ENCODE data around the gene LSS. TPM values are rescaled to one million over a fixed set of nuclear protein-coding genes. Genes with fewer than 3 reads are reported as not detected.

Gene LSS
- total and polyA plus RNA-seq, 5 donors from 2014 or later = 8.8 to 51.6 (median 13.3) TPM

GRCh38 chr21:46160907-46161632 is 67.5 kb downstream of the LSS start:
- H3K27ac ChIP-seq (ENCODE audit: insufficient read depth, low read length, poor library complexity, severe bottlenecking) = no peak overlapping the region
- H3K4me1 ChIP-seq (ENCODE audit: control insufficient read depth, insufficient read depth, low read length, poor library complexity, severe bottlenecking) = no peaks in the 10 kb centered on the region
- peak in 2 of 3 donors; percentile 11 to 29 for DNase-seq
- Mint-ChIP-seq H3K4me1 (peaks cover 0 to 5% (median 0%) of the 10 kb centered on the region in 4 donors), H3K36me3 (no peaks in the 10 kb centered on the region), H3K27ac (no peak overlapping the region), H3K4me3 (no peak overlapping the region), H3K27me3 (peaks cover 12% of the 10 kb centered on the region), H3K9me3 (no peaks in the 10 kb centered on the region)
- no peaks in the 10 kb centered on the region for H3K27me3 ChIP-seq (ENCODE audit: control insufficient read depth, insufficient read depth, low read length)
- ATAC-seq (ENCODE audit: low read depth in 2 of 2) = peak in 1 of 2 donors; percentile 36
- no peaks in the 10 kb centered on the region for H3K9me3 ChIP-seq (ENCODE audit: control insufficient read depth in 2 of 2, low read length in 2 of 2)
- no peak overlapping the region for H3K4me3 ChIP-seq (ENCODE audit: low read depth, low read length)
- H3K36me3 ChIP-seq (ENCODE audit: control insufficient read depth, insufficient read depth, low read length) = no peaks in the 10 kb centered on the region

- no peaks in the 10 kb centered on the region for H3K36me3 Mint-ChIP-seq
- Histone ChIP-seq H3K36me3 (ENCODE audit: control insufficient read depth, insufficient read depth, low read length) (no peaks in the 10 kb centered on the region), H3K4me1 (ENCODE audit: control insufficient read depth, insufficient read depth, low read length, poor library complexity, severe bottlenecking) (no peaks in the 10 kb centered on the region), H3K9me3 (ENCODE audit: control insufficient read depth in 2 of 2, low read length in 2 of 2) (no peaks in the 10 kb centered on the region), H3K27me3 (ENCODE audit: control insufficient read depth, insufficient read depth, low read length) (no peaks in the 10 kb centered on the region), H3K27ac (ENCODE audit: insufficient read depth, low read length, poor library complexity, severe bottlenecking) (no peak overlapping the region), H3K4me3 (ENCODE audit: low read depth, low read length) (no peak overlapping the region)
- no peak overlapping the region for H3K27ac Mint-ChIP-seq
- H3K27me3 Mint-ChIP-seq = peaks cover 12% of the 10 kb centered on the region
- DNase-seq (no peak), ATAC-seq (ENCODE audit: low read depth in 2 of 2) (no peak)
- H3K9me3 Mint-ChIP-seq = no peaks in the 10 kb centered on the region
- peaks cover 0 to 5% (median 0%) of the 10 kb centered on the region in 4 donors for H3K4me1 Mint-ChIP-seq
- H3K4me3 Mint-ChIP-seq = no peak overlapping the region
Observed at GRCh38 chr21:46160657-46160906, 68.0 kb downstream of the LSS start.

GRCh38 chr21:46159841-46160656 is 68.5 kb downstream of the LSS start:
- Mint-ChIP-seq H3K4me3 (no peak overlapping the region), H3K27me3 (peaks cover 12% of the 10 kb centered on the region), H3K27ac (no peak overlapping the region), H3K9me3 (no peaks in the 10 kb centered on the region), H3K36me3 (no peaks in the 10 kb centered on the region), H3K4me1 (peaks cover 0 to 5% (median 0%) of the 10 kb centered on the region in 4 donors)
- Histone ChIP-seq H3K4me3 (ENCODE audit: low read depth, low read length) (no peak overlapping the region), H3K27ac (ENCODE audit: insufficient read depth, low read length, poor library complexity, severe bottlenecking) (no peak overlapping the region), H3K9me3 (ENCODE audit: control insufficient read depth in 2 of 2, low read length in 2 of 2) (no peaks in the 10 kb centered on the region), H3K4me1 (ENCODE audit: control insufficient read depth, insufficient read depth, low read length, poor library complexity, severe bottlenecking) (no peaks in the 10 kb centered on the region), H3K27me3 (ENCODE audit: control insufficient read depth, insufficient read depth, low read length) (no peaks in the 10 kb centered on the region), H3K36me3 (ENCODE audit: control insufficient read depth, insufficient read depth, low read length) (no peaks in the 10 kb centered on the region)
- ATAC-seq (ENCODE audit: low read depth in 2 of 2) (no peak), DNase-seq (no peak)

GRCh38 chr21:46159390-46159789 is 69.2 kb downstream of the LSS start:
- no peak for ATAC-seq (ENCODE audit: low read depth in 2 of 2)
- no peak overlapping the region for H3K27ac Mint-ChIP-seq
- no peaks in the 10 kb centered on the region for H3K9me3 ChIP-seq (ENCODE audit: control insufficient read depth in 2 of 2, low read length in 2 of 2)

GRCh38 chr21:46158666-46159300 is 69.8 kb downstream of the LSS start:
- no peak overlapping the region for H3K4me3 ChIP-seq (ENCODE audit: low read depth, low read length)
- H3K9me3 ChIP-seq (ENCODE audit: control insufficient read depth in 2 of 2, low read length in 2 of 2) = no peaks in the 10 kb centered on the region
- Mint-ChIP-seq H3K27ac (peak overlapping the region in 1 of 3 donors; percentile 8), H3K4me1 (peaks cover 0 to 5% (median 0%) of the 10 kb centered on the region in 4 donors), H3K36me3 (no peaks in the 10 kb centered on the region), H3K4me3 (no peak overlapping the region), H3K9me3 (no peaks in the 10 kb centered on the region), H3K27me3 (peaks cover 12% of the 10 kb centered on the region)
- no peak for DNase-seq
- no peaks in the 10 kb centered on the region for H3K27me3 ChIP-seq (ENCODE audit: control insufficient read depth, insufficient read depth, low read length)
- no peak overlapping the region for H3K27ac ChIP-seq (ENCODE audit: insufficient read depth, low read length, poor library complexity, severe bottlenecking)
- no peaks in the 10 kb centered on the region for H3K4me1 ChIP-seq (ENCODE audit: control insufficient read depth, insufficient read depth, low read length, poor library complexity, severe bottlenecking)
- H3K36me3 ChIP-seq (ENCODE audit: control insufficient read depth, insufficient read depth, low read length) = no peaks in the 10 kb centered on the region
- ATAC-seq (ENCODE audit: low read depth in 2 of 2) = no peak

More at GRCh38 chr21:46159390-46159789, 69.2 kb downstream of the LSS start:
- no peaks in the 10 kb centered on the region for H3K27me3 ChIP-seq (ENCODE audit: control insufficient read depth, insufficient read depth, low read length)
- H3K36me3 ChIP-seq (ENCODE audit: control insufficient read depth, insufficient read depth, low read length) = no peaks in the 10 kb centered on the region
- no peak overlapping the region for H3K4me3 ChIP-seq (ENCODE audit: low read depth, low read length)
- Mint-ChIP-seq H3K4me3 (no peak overlapping the region), H3K27me3 (peaks cover 12% of the 10 kb centered on the region), H3K4me1 (peaks cover 0 to 5% (median 0%) of the 10 kb centered on the region in 4 donors), H3K36me3 (no peaks in the 10 kb centered on the region), H3K9me3 (no peaks in the 10 kb centered on the region)
- no peak for DNase-seq
- H3K4me1 ChIP-seq (ENCODE audit: control insufficient read depth, insufficient read depth, low read length, poor library complexity, severe bottlenecking) = no peaks in the 10 kb centered on the region
- H3K27ac ChIP-seq (ENCODE audit: insufficient read depth, low read length, poor library complexity, severe bottlenecking) = no peak overlapping the region

GRCh38 chr21:46157987-46158451 is 70.6 kb downstream of the LSS start:
- Histone ChIP-seq H3K9me3 (ENCODE audit: control insufficient read depth in 2 of 2, low read length in 2 of 2) (no peaks in the 10 kb centered on the region), H3K27me3 (ENCODE audit: control insufficient read depth, insufficient read depth, low read length) (no peaks in the 10 kb centered on the region), H3K4me3 (ENCODE audit: low read depth, low read length) (no peak overlapping the region), H3K27ac (ENCODE audit: insufficient read depth, low read length, poor library complexity, severe bottlenecking) (no peak overlapping the region), H3K36me3 (ENCODE audit: control insufficient read depth, insufficient read depth, low read length) (no peaks in the 10 kb centered on the region), H3K4me1 (ENCODE audit: control insufficient read depth, insufficient read depth, low read length, poor library complexity, severe bottlenecking) (no peaks in the 10 kb centered on the region)
- Mint-ChIP-seq H3K27ac (peak overlapping the region in 1 of 3 donors; percentile 8), H3K27me3 (peaks cover 5% of the 10 kb centered on the region), H3K36me3 (no peaks in the 10 kb centered on the region), H3K4me1 (peaks cover 0 to under 1% (median 0%) of the 10 kb centered on the region in 4 donors), H3K9me3 (no peaks in the 10 kb centered on the region), H3K4me3 (no peak overlapping the region)
- ATAC-seq (ENCODE audit: low read depth in 2 of 2) (no peak), DNase-seq (no peak)

GRCh38 chr21:46157396-46157986 is 71.1 kb downstream of the LSS start:
- H3K27ac Mint-ChIP-seq = peak overlapping the region in 1 of 3 donors; percentile 85
- H3K9me3 ChIP-seq (ENCODE audit: control insufficient read depth in 2 of 2, low read length in 2 of 2) = no peaks in the 10 kb centered on the region
- peaks cover 0 to 2% (median 0%) of the 10 kb centered on the region in 4 donors for H3K4me1 Mint-ChIP-seq
- ATAC-seq (ENCODE audit: low read depth in 2 of 2) (no peak), DNase-seq (no peak)
- H3K27ac ChIP-seq (ENCODE audit: insufficient read depth, low read length, poor library complexity, severe bottlenecking) = no peak overlapping the region
- no peaks in the 10 kb centered on the region for H3K9me3 Mint-ChIP-seq
- H3K4me3 Mint-ChIP-seq = no peak overlapping the region
- H3K4me3 ChIP-seq (ENCODE audit: low read depth, low read length) = no peak overlapping the region
- H3K4me1 ChIP-seq (ENCODE audit: control insufficient read depth, insufficient read depth, low read length, poor library complexity, severe bottlenecking) = no peaks in the 10 kb centered on the region
- H3K27me3 ChIP-seq (ENCODE audit: control insufficient read depth, insufficient read depth, low read length) = no peaks in the 10 kb centered on the region
- no peaks in the 10 kb centered on the region for H3K36me3 ChIP-seq (ENCODE audit: control insufficient read depth, insufficient read depth, low read length)
- no peaks in the 10 kb centered on the region for H3K36me3 Mint-ChIP-seq
- H3K27me3 Mint-ChIP-seq = peaks cover 4% of the 10 kb centered on the region

Data from CD4-positive, CD25-positive, alpha-beta regulatory T cell (primary cell).